ENCODE measurements around the gene GPD2. TPM values are rescaled to one million over a fixed set of nuclear protein-coding genes. Genes with fewer than 3 reads are reported as not detected.

Gene GPD2
- total and polyA plus RNA-seq, 2 experiments from 2014 or later = 11.3 to 27.4 TPM

DNA sequence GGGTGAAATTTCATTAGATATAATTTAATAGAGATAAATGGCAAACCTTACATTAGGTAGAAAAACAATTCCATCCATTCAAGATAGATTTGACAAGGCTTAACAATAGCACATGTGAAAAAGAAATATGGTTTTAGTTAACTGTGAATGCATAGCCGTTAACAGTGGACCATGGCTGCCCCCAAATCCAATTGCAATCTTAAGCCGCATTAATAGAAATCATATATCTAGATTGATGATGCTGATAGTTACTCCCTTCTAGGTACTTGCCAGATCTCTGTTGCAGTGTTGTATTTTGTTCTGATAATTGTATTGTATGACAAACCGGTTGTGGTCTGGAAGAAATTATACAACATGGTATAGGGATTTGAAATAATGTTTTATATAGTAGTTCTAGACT lies 139.8 kb downstream of the GPD2 start:
- Histone ChIP-seq H3K36me3 (no peaks in the 10 kb centered on the region), H3K4me1 (ENCODE audit: low read depth) (no peaks in the 10 kb centered on the region), H3K27me3 (no peaks in the 10 kb centered on the region), H3K27ac (no peak overlapping the region), H3K9me3 (ENCODE audit: low read depth) (no peaks in the 10 kb centered on the region), H3K4me3 (no peak overlapping the region)
- TF ChIP-seq CTCF (IDR thresholded peaks at IDR 0.05; ENCODE audit: low read depth, low read length) = no peak
- no peak for DNase-seq (ENCODE audit: low read depth in 1 of 2, low spot score in 1 of 2)

DNA sequence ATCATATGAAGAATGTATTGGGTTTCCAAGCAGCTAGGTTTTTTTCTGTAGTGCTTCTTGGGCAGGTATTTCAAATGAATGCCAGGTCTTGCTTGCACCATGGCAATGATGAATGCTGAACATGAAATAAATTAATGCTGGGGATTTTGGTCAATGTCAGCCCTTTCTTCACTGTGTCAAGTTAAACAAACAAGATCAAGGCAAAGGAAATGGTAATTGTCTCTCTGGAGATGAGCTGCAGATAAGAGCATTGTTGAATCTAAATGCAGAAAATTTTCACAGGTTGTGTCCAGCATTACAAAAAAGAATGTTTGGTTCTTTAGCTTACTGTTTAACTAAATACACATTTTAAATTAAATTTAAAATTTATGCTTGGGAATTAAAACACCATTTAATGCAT lies 144.3 kb downstream of the GPD2 start:
- no peaks in the 10 kb centered on the region for H3K4me1 ChIP-seq (ENCODE audit: low read depth)

GRCh38 chr2:156581280-156581679 lies 145.1 kb downstream of the GPD2 start:
- DNase-seq (ENCODE audit: low read depth in 1 of 2, low spot score in 1 of 2) = no peak
- no peaks in the 10 kb centered on the region for H3K36me3 ChIP-seq
- no peak overlapping the region for H3K4me3 ChIP-seq
- H3K4me1 ChIP-seq (ENCODE audit: low read depth) = no peaks in the 10 kb centered on the region
- no peak for TF ChIP-seq CTCF (IDR thresholded peaks at IDR 0.05; ENCODE audit: low read depth, low read length)
- H3K9me3 ChIP-seq (ENCODE audit: low read depth) = no peaks in the 10 kb centered on the region
- no peak overlapping the region for H3K27ac ChIP-seq
- no peaks in the 10 kb centered on the region for H3K27me3 ChIP-seq

More for the DNA sequence above, 144.3 kb downstream of the GPD2 start:
- DNase-seq (ENCODE audit: low read depth in 1 of 2, low spot score in 1 of 2) = no peak
- Histone ChIP-seq H3K9me3 (ENCODE audit: low read depth) (no peaks in the 10 kb centered on the region), H3K4me3 (no peak overlapping the region), H3K36me3 (no peaks in the 10 kb centered on the region), H3K27me3 (no peaks in the 10 kb centered on the region), H3K27ac (no peak overlapping the region)
- no peak for TF ChIP-seq CTCF (IDR thresholded peaks at IDR 0.05; ENCODE audit: low read depth, low read length)

DNA sequence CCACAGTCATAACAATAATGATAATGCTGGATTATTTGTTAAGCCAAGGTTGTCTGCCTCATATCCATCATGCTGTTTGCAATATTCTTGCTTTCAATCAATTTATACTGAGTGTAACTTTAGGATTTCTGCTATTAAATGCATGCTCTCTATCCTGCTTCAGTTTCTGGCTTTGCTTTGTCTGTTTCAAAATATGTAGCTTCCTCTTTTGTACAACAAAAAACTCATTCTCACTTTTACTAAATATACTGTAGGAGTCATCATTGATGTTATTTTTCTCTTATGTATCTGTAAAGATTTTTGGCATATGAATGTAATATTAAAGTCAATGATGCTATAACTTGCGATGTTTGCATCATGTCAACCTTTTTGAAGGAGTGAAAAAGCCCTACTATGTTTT lies 149.3 kb downstream of the GPD2 start:
- no peak overlapping the region for H3K4me3 ChIP-seq
- DNase-seq (ENCODE audit: low read depth in 1 of 2, low spot score in 1 of 2) = no peak
- H3K36me3 ChIP-seq = no peaks in the 10 kb centered on the region
- H3K9me3 ChIP-seq (ENCODE audit: low read depth) = no peaks in the 10 kb centered on the region
- no peak overlapping the region for H3K27ac ChIP-seq
- no peaks in the 10 kb centered on the region for H3K4me1 ChIP-seq (ENCODE audit: low read depth)
- TF ChIP-seq CTCF (IDR thresholded peaks at IDR 0.05; ENCODE audit: low read depth, low read length) = no peak
- no peaks in the 10 kb centered on the region for H3K27me3 ChIP-seq

- Histone ChIP-seq H3K9me3 (ENCODE audit: low read depth) (no peaks in the 10 kb centered on the region), H3K27ac (no peak overlapping the region)
- no peak for TF ChIP-seq CTCF (IDR thresholded peaks at IDR 0.05; ENCODE audit: low read depth, low read length)
These were observed 150.4 kb downstream of the GPD2 start for GRCh38 chr2:156586621-156587020.

More at GRCh38 chr2:156586621-156587020, 150.4 kb downstream of the GPD2 start:
- Histone ChIP-seq H3K4me1 (ENCODE audit: low read depth) (no peaks in the 10 kb centered on the region), H3K27me3 (no peaks in the 10 kb centered on the region), H3K4me3 (no peak overlapping the region), H3K36me3 (no peaks in the 10 kb centered on the region)
- no peak for DNase-seq (ENCODE audit: low read depth in 1 of 2, low spot score in 1 of 2)
